ENCODE results near the gene ALDH9A1. TPM values are rescaled to one million over a fixed set of nuclear protein-coding genes. Genes with fewer than 3 reads are reported as not detected.

ALDH9A1 gene
- total RNA-seq, 3 donors from 2014 or later = 98.6 to 165 (median 110) TPM

DNA sequence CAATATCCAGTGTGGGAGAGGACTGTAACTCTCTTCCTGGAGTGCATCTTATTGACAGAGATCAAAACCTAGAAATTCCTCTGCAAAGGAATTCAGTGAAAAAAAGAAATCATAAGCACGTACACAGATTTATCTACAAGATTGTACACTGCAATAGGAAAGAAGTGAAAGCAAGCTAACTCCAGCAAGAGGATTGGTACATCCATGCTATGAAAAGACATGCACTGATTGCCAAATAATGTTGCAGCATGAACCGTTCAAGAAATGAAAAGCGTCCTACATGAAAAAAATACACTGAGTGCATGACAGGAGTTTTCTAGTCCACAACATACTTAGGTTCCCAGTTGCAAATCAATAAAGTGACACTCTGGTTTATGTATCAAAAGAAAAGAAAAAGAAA lies 69.2 kb downstream of the ALDH9A1 start:
- TF ChIP-seq, protein P1, sequence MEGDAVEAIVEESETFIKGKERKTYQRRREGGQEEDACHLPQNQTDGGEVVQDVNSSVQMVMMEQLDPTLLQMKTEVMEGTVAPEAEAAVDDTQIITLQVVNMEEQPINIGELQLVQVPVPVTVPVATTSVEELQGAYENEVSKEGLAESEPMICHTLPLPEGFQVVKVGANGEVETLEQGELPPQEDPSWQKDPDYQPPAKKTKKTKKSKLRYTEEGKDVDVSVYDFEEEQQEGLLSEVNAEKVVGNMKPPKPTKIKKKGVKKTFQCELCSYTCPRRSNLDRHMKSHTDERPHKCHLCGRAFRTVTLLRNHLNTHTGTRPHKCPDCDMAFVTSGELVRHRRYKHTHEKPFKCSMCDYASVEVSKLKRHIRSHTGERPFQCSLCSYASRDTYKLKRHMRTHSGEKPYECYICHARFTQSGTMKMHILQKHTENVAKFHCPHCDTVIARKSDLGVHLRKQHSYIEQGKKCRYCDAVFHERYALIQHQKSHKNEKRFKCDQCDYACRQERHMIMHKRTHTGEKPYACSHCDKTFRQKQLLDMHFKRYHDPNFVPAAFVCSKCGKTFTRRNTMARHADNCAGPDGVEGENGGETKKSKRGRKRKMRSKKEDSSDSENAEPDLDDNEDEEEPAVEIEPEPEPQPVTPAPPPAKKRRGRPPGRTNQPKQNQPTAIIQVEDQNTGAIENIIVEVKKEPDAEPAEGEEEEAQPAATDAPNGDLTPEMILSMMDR (IDR thresholded peaks at IDR 0.05) = no peak
- TF ChIP-seq POLR2AphosphoS5 (IDR thresholded peaks at IDR 0.05) (no peak), POLR2A (IDR thresholded peaks at IDR 0.05) (no peak)
- DNase-seq (ENCODE audit: low spot score in 2 of 2) = no peak
- peaks cover 0 to 8% of the 10 kb centered on the region in 2 donors for H3K4me1 ChIP-seq
- H3K27ac ChIP-seq = no peak overlapping the region
- no peaks in the 10 kb centered on the region for H3K36me3 ChIP-seq
- intact Hi-C loops (cut with DNase I; ENCODE audit: low total_unique reads) = no loop called here
- no peaks in the 10 kb centered on the region for H3K9me3 ChIP-seq
- no peak overlapping the region for H3K4me3 ChIP-seq
- H3K27me3 ChIP-seq = no peaks in the 10 kb centered on the region

DNA sequence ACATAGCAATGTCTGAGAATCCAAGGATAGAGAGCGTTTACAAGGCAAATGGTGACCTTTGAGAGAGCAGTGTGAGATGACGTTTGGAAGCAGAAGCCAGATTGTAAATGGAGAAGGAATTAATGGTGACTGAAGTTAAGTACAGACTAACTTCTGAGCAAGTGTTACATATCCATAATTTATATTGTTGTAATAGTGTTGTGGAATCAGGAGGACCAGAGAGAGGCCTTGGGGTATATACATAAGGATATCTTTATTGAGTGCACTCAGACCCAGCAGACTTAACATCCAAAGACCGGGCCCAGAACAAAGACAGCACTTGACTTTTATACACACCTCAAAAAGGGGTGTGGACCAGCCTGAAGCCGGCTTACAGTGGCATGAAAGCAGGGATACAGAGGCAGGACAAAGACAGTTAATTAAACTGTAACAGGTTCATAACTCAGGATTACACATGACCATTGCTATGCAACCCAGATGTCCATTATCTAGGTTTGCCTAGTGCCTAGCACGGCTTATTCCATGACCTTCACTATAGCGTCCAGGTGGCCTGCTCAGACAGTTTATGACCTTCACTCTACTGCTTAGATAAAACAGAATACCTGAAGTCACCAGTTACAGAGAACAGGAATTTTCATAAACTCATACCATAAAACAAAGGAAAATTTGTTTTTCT lies 70.1 kb downstream of the ALDH9A1 start:
- TF ChIP-seq, protein P1 (IDR thresholded peaks at IDR 0.05) = no peak
- TF ChIP-seq POLR2AphosphoS5 (IDR thresholded peaks at IDR 0.05) (no peak), POLR2A (IDR thresholded peaks at IDR 0.05) (no peak)

DNA sequence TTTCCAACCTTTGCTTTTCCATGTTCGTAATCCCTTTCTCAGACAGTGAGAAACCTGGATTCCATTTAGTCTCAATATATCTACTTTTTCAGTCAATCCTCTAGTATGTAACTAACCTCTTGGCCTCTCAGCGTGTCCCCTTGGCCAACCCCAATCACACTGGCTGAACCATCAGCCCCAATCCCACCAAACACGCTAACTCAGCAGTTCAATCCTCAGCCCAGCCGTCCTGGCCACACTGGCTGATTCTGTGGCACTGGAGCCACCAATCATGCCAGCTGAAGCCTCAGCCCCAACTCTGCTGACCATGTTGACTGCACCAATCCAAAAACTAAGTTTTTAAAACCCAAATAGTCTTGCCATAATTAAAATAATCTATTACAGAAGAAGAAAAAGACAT lies 73.9 kb downstream of the ALDH9A1 start:
- no peaks in the 10 kb centered on the region for H3K27me3 ChIP-seq
- no peak overlapping the region for H3K27ac ChIP-seq
- no peak overlapping the region for H3K4me3 ChIP-seq
- DNase-seq (ENCODE audit: low spot score in 2 of 2) = no peak
- TF ChIP-seq POLR2A (IDR thresholded peaks at IDR 0.05) (no peak), POLR2AphosphoS5 (IDR thresholded peaks at IDR 0.05) (no peak)
- TF ChIP-seq, protein P1 (IDR thresholded peaks at IDR 0.05) = no peak
- no peaks in the 10 kb centered on the region for H3K9me3 ChIP-seq
- H3K36me3 ChIP-seq = no peaks in the 10 kb centered on the region
- intact Hi-C loops (cut with DNase I; ENCODE audit: low total_unique reads) = no loop called here
- no peaks in the 10 kb centered on the region for H3K4me1 ChIP-seq

More for the DNA sequence above, 70.1 kb downstream of the ALDH9A1 start:
- DNase-seq (ENCODE audit: low spot score in 2 of 2) = no peak
- no peak overlapping the region for H3K27ac ChIP-seq
- no peaks in the 10 kb centered on the region for H3K36me3 ChIP-seq
- H3K4me1 ChIP-seq = peaks cover 0 to 8% of the 10 kb centered on the region in 2 donors
- H3K9me3 ChIP-seq = no peaks in the 10 kb centered on the region
- no peak overlapping the region for H3K4me3 ChIP-seq
- intact Hi-C loops (cut with DNase I; ENCODE audit: low total_unique reads) = no loop called here
- H3K27me3 ChIP-seq = no peaks in the 10 kb centered on the region

DNA sequence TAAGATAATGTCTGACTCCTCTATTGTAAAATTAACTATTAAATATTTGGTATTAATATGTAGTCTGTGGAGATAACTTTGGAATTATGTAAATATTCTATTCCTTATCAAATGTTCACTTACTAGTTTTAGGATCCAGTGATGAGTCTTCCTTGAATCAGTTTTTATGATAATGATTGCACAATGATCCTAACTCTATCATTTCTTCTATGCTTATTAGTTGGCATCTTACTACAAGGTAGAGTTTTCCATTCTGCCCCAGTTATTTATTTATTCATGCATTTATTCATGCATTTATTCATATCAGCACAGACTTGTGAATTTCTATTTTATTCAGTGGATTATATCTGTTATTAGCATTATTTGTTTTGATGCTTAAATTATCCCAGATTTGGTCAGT lies 74.7 kb downstream of the ALDH9A1 start:
- H3K9me3 ChIP-seq = no peaks in the 10 kb centered on the region
- no peak overlapping the region for H3K27ac ChIP-seq
- DNase-seq (ENCODE audit: low spot score in 2 of 2) = no peak
- no peaks in the 10 kb centered on the region for H3K36me3 ChIP-seq
- TF ChIP-seq POLR2A (IDR thresholded peaks at IDR 0.05) (no peak), POLR2AphosphoS5 (IDR thresholded peaks at IDR 0.05) (no peak)
- TF ChIP-seq, protein P1 (IDR thresholded peaks at IDR 0.05) = no peak
- H3K4me3 ChIP-seq = no peak overlapping the region
- no peaks in the 10 kb centered on the region for H3K4me1 ChIP-seq
- intact Hi-C loops (cut with DNase I; ENCODE audit: low total_unique reads) = no loop called here
- no peaks in the 10 kb centered on the region for H3K27me3 ChIP-seq

DNA sequence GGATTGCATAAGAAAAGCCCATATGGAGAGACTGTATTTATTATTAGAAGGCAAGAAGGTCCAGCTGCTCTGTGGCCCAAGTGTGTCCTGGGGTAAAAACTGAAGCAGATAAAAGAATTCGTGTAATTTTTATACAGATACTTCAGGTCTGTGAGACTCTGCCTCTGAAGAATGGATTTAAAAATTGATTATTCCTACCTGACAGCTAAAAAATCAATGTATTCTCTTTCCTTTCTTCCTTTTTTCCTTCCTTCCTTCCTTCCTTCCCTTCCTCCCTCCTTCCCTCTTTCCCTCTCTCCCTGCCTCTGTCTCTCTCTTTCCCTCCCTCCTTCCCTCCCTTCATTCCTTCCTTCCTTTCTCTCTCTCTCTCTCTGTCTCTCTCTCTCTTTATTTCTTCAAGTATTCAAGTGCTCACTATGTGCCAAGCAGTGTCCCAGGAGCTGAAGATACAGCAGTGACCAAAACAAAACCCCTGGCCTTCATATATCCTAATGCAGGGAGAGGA lies 78.7 kb downstream of the ALDH9A1 start:
- no peak for DNase-seq (ENCODE audit: low spot score in 2 of 2)
- no peak overlapping the region for H3K27ac ChIP-seq
- H3K4me3 ChIP-seq = no peak overlapping the region
- intact Hi-C loops (cut with DNase I; ENCODE audit: low total_unique reads) = no loop called here
- no peaks in the 10 kb centered on the region for H3K9me3 ChIP-seq
- H3K27me3 ChIP-seq = no peaks in the 10 kb centered on the region
- TF ChIP-seq POLR2A (IDR thresholded peaks at IDR 0.05) = no peak
- TF ChIP-seq, protein P1 (IDR thresholded peaks at IDR 0.05) = no peak
- TF ChIP-seq POLR2AphosphoS5 (IDR thresholded peaks at IDR 0.05) = no peak
- no peaks in the 10 kb centered on the region for H3K4me1 ChIP-seq
- H3K36me3 ChIP-seq = no peaks in the 10 kb centered on the region

Measured in breast epithelium (tissue), 4 donors.